Smooth muscle cell (in vitro differentiated cells): ENCODE measurements around the gene PRRT1B. TPM values are rescaled to one million over a fixed set of nuclear protein-coding genes. Genes with fewer than 3 reads are reported as not detected.

Source experiments
- DNase-seq: peaks from one replicate; lab custom pipeline; 2025; ENCODE audit not compliant: unreplicated experiment; lab: John Stamatoyannopoulos, UW
- H2AFZ ChIP-seq: fragments of 200-600 bp; sonication (generic); 2 replicates; pipeline ENCODE4 v1.6.0; 2016; ENCODE audit warnings: antibody characterized with exemption, low read depth, mild to moderate bottlenecking
- H3F3A ChIP-seq: fragments of 200-600 bp; sonication (generic); 2 replicates; pipeline ENCODE4 v1.6.0; 2017; ENCODE audit warnings: antibody characterized with exemption, low read depth
- H3K27ac ChIP-seq: fragments of 200-600 bp; sonication (generic); 2 replicates; pipeline ENCODE4 v1.5.1; 2016; ENCODE audit warnings: low read depth, mild to moderate bottlenecking
- H3K27me3 ChIP-seq: fragments of 200-600 bp; sonication (generic); 2 replicates; pipeline ENCODE4 v1.6.1; 2016; ENCODE audit warnings: low read depth, mild to moderate bottlenecking
- H3K36me3 ChIP-seq: fragments of 200-600 bp; sonication (generic); 2 replicates; pipeline ENCODE4 v1.5.1; 2016; ENCODE audit warnings: low read depth
- H3K4me1 ChIP-seq: fragments of 200-600 bp; sonication (generic); 2 replicates; pipeline ENCODE4 v1.5.1; 2016; ENCODE audit warnings: low read depth
- H3K4me2 ChIP-seq: fragments of 200-600 bp; sonication (generic); 2 replicates; pipeline ENCODE4 v1.6.0; 2016; ENCODE audit warnings: mild to moderate bottlenecking
- H3K4me3 ChIP-seq: fragments of 200-600 bp; sonication (generic); 2 replicates; pipeline ENCODE4 v1.5.1; 2016; ENCODE audit warnings: mild to moderate bottlenecking
- H3K79me2 ChIP-seq: fragments of 200-600 bp; sonication (generic); 2 replicates; pipeline ENCODE4 v1.6.0; 2016; ENCODE audit warnings: low read depth, mild to moderate bottlenecking
- H3K9ac ChIP-seq: fragments of 200-600 bp; sonication (generic); 2 replicates; pipeline ENCODE4 v1.6.0; 2016; ENCODE audit warnings: low read depth
- H3K9me3 ChIP-seq: fragments of 200-600 bp; sonication (generic); replicated peaks from 2 replicates; pipeline ENCODE4 v1.5.1; 2016; ENCODE audit warnings: low read depth
- H4K20me1 ChIP-seq: fragments of 200-600 bp; sonication (generic); 2 replicates; pipeline ENCODE4 v1.6.0; 2016; ENCODE audit warnings: low read depth
- WGBS: methylation state at CpG from one replicate; pipeline ENCODE4 v1.1.7; 2016; ENCODE audit warnings: low lambda C conversion rate; 5-methylcytosine and 5-hydroxymethylcytosine counted together
- polyA plus RNA-seq: library from polyadenylated mRNA; unstranded; fragments of >200 nt; fragmentation: Nextera tagmentation; extraction: Ambion mirVana; gene quantifications from 2 replicates; pipeline ENCODE4 v1.2.1, GENCODE V29; 2016
- total RNA-seq: library from RNA; depleted of rRNA; stranded (reverse); fragments of >200 nt; gene quantifications from 2 replicates; pipeline ENCODE4 v1.2.3, GENCODE V29; 2014
- TF ChIP-seq, protein P1 (sequence below): fragments of 200-600 bp; sonication (generic); IDR thresholded peaks from 2 replicates; pipeline ENCODE4 v1.5.1; 2017; ENCODE audit warnings: borderline replicate concordance, mild to moderate bottlenecking, antibody characterized with exemption; ENCODE audit not compliant: insufficient read depth, poor library complexity, severe bottlenecking

The PRRT1B gene
- total and polyA plus RNA-seq, 2 experiments from 2014 or later, result not detected

GRCh38 chr9:131590449-131590848 is 45.1 kb downstream of the PRRT1B start:
- no peaks in the 10 kb centered on the region for H3K27me3 ChIP-seq
- no peaks in the 10 kb centered on the region for H3K9me3 ChIP-seq
- no peaks in the 10 kb centered on the region for H3K4me1 ChIP-seq
- WGBS, result 95% methylated on average over 13 of the region's 13 CpGs
- H3K79me2 ChIP-seq, result no peaks in the 10 kb centered on the region
- TF ChIP-seq, protein P1, sequence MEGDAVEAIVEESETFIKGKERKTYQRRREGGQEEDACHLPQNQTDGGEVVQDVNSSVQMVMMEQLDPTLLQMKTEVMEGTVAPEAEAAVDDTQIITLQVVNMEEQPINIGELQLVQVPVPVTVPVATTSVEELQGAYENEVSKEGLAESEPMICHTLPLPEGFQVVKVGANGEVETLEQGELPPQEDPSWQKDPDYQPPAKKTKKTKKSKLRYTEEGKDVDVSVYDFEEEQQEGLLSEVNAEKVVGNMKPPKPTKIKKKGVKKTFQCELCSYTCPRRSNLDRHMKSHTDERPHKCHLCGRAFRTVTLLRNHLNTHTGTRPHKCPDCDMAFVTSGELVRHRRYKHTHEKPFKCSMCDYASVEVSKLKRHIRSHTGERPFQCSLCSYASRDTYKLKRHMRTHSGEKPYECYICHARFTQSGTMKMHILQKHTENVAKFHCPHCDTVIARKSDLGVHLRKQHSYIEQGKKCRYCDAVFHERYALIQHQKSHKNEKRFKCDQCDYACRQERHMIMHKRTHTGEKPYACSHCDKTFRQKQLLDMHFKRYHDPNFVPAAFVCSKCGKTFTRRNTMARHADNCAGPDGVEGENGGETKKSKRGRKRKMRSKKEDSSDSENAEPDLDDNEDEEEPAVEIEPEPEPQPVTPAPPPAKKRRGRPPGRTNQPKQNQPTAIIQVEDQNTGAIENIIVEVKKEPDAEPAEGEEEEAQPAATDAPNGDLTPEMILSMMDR, result no peak
- H3F3A ChIP-seq, result no peaks in the 10 kb centered on the region
- no peak overlapping the region for H2AFZ ChIP-seq
- no peaks in the 10 kb centered on the region for H3K36me3 ChIP-seq
- DNase-seq, result no peak
- H3K27ac ChIP-seq, result no peak overlapping the region
- H3K9ac ChIP-seq, result no peak overlapping the region
- H3K4me3 ChIP-seq, result no peak overlapping the region
- no peak overlapping the region for H3K4me2 ChIP-seq
- no peaks in the 10 kb centered on the region for H4K20me1 ChIP-seq

- no peak overlapping the region for H3K4me3 ChIP-seq
- H3K9ac ChIP-seq, result no peak overlapping the region
- DNase-seq, result peak; percentile 12
- H3K79me2 ChIP-seq, result no peaks in the 10 kb centered on the region
- no peaks in the 10 kb centered on the region for H4K20me1 ChIP-seq
- no peak overlapping the region for H2AFZ ChIP-seq
- WGBS, result 85% methylated on average over 21 of the region's 21 CpGs
- no peaks in the 10 kb centered on the region for H3K36me3 ChIP-seq
- no peaks in the 10 kb centered on the region for H3K4me1 ChIP-seq
- H3K4me2 ChIP-seq, result no peak overlapping the region
- H3K27ac ChIP-seq, result no peak overlapping the region
- no peaks in the 10 kb centered on the region for H3F3A ChIP-seq
- no peaks in the 10 kb centered on the region for H3K9me3 ChIP-seq
- TF ChIP-seq, protein P1, result peak; percentile 82
- no peaks in the 10 kb centered on the region for H3K27me3 ChIP-seq
Observed at GRCh38 chr9:131590907-131591844, 45.9 kb downstream of the PRRT1B start.

DNA sequence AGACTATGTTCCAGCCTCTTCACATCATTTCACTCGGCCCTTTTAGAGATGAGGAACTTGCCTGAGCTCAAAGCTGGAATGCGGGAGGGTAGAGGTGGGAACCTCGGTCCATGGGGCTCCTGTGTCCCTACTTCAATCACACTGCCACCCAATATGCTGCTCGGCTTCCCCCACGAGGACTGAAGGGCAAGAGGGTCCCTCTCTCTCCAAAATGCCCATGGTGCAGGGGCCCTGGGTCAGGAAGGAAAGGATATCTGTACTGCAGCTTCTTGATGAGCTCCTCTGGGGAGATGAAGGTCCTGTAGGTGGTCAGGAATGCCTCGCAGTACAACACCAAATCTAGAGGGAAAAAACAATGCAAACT is 46.5 kb downstream of the PRRT1B start:
- 66% methylated on average over 6 of the region's 6 CpGs for WGBS
- no peaks in the 10 kb centered on the region for H3K79me2 ChIP-seq
- no peak for DNase-seq
- H3F3A ChIP-seq, result no peaks in the 10 kb centered on the region
- no peaks in the 10 kb centered on the region for H4K20me1 ChIP-seq
- no peaks in the 10 kb centered on the region for H3K27me3 ChIP-seq
- no peaks in the 10 kb centered on the region for H3K4me1 ChIP-seq
- TF ChIP-seq, protein P1, result no peak
- H3K36me3 ChIP-seq, result no peaks in the 10 kb centered on the region
- H3K4me2 ChIP-seq, result no peak overlapping the region
- H3K9ac ChIP-seq, result no peak overlapping the region
- no peak overlapping the region for H3K27ac ChIP-seq
- H2AFZ ChIP-seq, result no peak overlapping the region
- no peak overlapping the region for H3K4me3 ChIP-seq
- H3K9me3 ChIP-seq, result no peaks in the 10 kb centered on the region
